Sigmoid colon (tissue), 7 donors: ENCODE measurements around the gene UMODL1. TPM values are rescaled to one million over a fixed set of nuclear protein-coding genes. Genes with fewer than 3 reads are reported as not detected.

Experiments used
- DNase-seq: peaks from one replicate; pipeline ENCODE4 v3.0.0-alpha.2; 2019
- H3K27ac ChIP-seq, 4 donors: fragments of 200-600 bp; sonication (generic); one replicate each; pipeline ENCODE4 v1.5.1; 2016 to 2019; ENCODE audit warnings: mild to moderate bottlenecking in 1 of 4
- H3K27me3 ChIP-seq, 3 donors: fragments of 200-600 bp; sonication (generic); one replicate each; pipeline ENCODE4 v1.5.1; 2019; ENCODE audit warnings: mild to moderate bottlenecking in 1 of 3
- H3K36me3 ChIP-seq, 4 donors: fragments of 200-600 bp; sonication (generic); one replicate each; pipeline ENCODE4 v1.5.1; 2016 to 2019
- H3K4me1 ChIP-seq, 4 donors: fragments of 200-600 bp; sonication (generic); one replicate each; pipeline ENCODE4 v1.5.1; 2017 to 2019
- H3K4me3 ChIP-seq, 4 donors: fragments of 200-600 bp; sonication (generic); one replicate each; pipeline ENCODE4 v1.5.1; 2017 to 2019; ENCODE audit warnings: mild to moderate bottlenecking in 2 of 4, moderate library complexity in 1 of 4
- H3K9me3 ChIP-seq, 4 donors: fragments of 200-600 bp in 3 of 4; sonication (generic) in 3 of 4; one replicate each; pipeline versions ENCODE4 v1.5.1 to v1.6.1; 2013 to 2019
- EP300 ChIP-seq, 4 donors: sonication (generic); formaldehyde crosslinking; IDR thresholded peaks; one replicate each; pipeline ENCODE4 v1.6.1; 2017; ENCODE audit warnings: antibody characterized with exemption in 4 of 4
- POLR2A ChIP-seq, 2 donors: fragments of 450-650 bp; IDR thresholded peaks; one replicate each; pipeline ENCODE4 v1.6.1; 2016; ENCODE audit warnings: antibody characterized with exemption in 2 of 2, mild to moderate bottlenecking in 2 of 2, moderate library complexity in 2 of 2
- POLR2AphosphoS5 ChIP-seq, 4 donors: sonication (generic); formaldehyde crosslinking; IDR thresholded peaks; one replicate each; pipeline ENCODE4 v1.6.1; 2017; ENCODE audit warnings: antibody characterized with exemption in 4 of 4
- WGBS, 2 donors: extraction: QIAGEN DNeasy Blood & Tissue Kit; methylation state at CpG; one replicate each; pipeline ENCODE4 v1.1.7; 2013; 5-methylcytosine and 5-hydroxymethylcytosine counted together
- intact Hi-C: fragments of 100-400 bp; cut with DNase I; formaldehyde crosslinking; loops from one replicate; pipeline ENCODE4 v1.15.1; 2023
- polyA plus RNA-seq, 3 donors: library from polyadenylated mRNA; stranded (reverse); fragments of 200-250 nt; gene quantifications; one replicate each; pipeline ENCODE4 v1.2.3, GENCODE V29; 2013
- total RNA-seq, 4 donors: library from RNA; depleted of rRNA; stranded (reverse); fragments of >200 nt; gene quantifications; one replicate each; pipeline ENCODE4 v1.1.0, GENCODE V29; 2016
- TF ChIP-seq, protein P1 (sequence below), 4 experiments: fragments of 450-650 bp in 3 of 4; fragments of 200-600 bp in 1 of 4; IDR thresholded peaks; one replicate each; pipeline ENCODE4 v1.5.1; 2016 to 2019; ENCODE audit warnings: antibody characterized with exemption in 4 of 4, mild to moderate bottlenecking in 3 of 4, moderate library complexity in 2 of 4
- donor health status: healthy with polysubstance abuse.
- donor health status: Bipolar disorder and iron deficiency.
- donor health status: healthy.

The UMODL1 gene
- total and polyA plus RNA-seq, 7 donors: 0.13 to 0.23 TPM; not detected in 5

DNA sequence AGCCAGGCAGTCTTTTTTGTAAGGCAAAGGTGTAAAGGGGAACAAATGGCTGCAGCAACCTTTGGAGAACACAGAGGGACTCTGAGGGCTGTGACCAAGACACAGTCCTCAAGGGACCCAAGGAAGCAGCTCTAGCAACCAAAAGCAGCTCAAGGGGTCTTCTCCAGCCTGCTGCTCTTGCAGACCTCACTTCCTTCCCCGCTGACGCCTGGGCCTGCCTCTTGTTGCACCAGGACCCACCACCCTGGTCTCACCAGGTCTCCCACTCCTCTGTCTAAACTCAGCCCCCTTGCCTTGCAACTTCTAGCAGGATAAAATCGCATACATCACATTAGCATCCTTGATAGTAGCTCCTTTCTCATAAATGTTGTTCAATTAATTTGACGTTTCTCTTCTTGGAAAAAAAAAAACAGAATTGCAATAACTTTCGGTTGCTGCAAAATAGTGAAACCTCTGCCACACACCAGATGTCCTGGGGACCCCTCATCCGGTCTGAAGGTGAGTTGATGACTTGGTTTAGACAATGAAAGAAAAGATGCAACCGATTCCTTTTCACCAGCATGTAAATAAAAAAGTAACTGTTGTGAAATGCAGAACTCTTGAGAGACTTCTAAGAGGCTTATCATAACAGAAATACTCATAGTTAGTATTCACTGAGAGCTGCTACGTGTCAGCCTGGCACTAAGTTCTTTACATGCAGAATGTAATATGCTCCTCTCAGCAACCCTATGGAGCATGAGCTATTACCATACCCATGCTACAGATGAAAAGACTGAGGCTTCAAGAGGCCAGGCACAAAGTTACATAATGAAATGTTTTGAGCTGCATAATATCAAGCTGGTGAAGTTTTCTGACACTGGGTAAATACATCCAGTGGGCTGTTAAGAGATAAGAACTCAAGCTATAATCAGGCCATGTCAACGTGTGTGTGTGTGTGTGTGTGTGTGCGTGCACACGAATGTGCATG is 58.5 kb downstream of the UMODL1 start:
- intact Hi-C loops: no loop called here
- no peak overlapping the region for H3K27ac ChIP-seq
- no peak for DNase-seq
- no peaks in the 10 kb centered on the region for H3K9me3 ChIP-seq
- 73 to 75% methylated on average over 11 of the region's 11 CpGs for WGBS, 2 donors
- H3K36me3 ChIP-seq: no peaks in the 10 kb centered on the region
- H3K4me3 ChIP-seq: no peak overlapping the region
- peaks cover 0 to 26% (median 18%) of the 10 kb centered on the region in 3 donors for H3K27me3 ChIP-seq
- H3K4me1 ChIP-seq: no peaks in the 10 kb centered on the region
- TF ChIP-seq, protein P1, sequence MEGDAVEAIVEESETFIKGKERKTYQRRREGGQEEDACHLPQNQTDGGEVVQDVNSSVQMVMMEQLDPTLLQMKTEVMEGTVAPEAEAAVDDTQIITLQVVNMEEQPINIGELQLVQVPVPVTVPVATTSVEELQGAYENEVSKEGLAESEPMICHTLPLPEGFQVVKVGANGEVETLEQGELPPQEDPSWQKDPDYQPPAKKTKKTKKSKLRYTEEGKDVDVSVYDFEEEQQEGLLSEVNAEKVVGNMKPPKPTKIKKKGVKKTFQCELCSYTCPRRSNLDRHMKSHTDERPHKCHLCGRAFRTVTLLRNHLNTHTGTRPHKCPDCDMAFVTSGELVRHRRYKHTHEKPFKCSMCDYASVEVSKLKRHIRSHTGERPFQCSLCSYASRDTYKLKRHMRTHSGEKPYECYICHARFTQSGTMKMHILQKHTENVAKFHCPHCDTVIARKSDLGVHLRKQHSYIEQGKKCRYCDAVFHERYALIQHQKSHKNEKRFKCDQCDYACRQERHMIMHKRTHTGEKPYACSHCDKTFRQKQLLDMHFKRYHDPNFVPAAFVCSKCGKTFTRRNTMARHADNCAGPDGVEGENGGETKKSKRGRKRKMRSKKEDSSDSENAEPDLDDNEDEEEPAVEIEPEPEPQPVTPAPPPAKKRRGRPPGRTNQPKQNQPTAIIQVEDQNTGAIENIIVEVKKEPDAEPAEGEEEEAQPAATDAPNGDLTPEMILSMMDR (IDR thresholded peaks at IDR 0.05): no peak
- TF ChIP-seq EP300 (IDR thresholded peaks at IDR 0.05): no peak
- TF ChIP-seq POLR2A (IDR thresholded peaks at IDR 0.05): no peak
- TF ChIP-seq POLR2AphosphoS5 (IDR thresholded peaks at IDR 0.05): no peak

DNA sequence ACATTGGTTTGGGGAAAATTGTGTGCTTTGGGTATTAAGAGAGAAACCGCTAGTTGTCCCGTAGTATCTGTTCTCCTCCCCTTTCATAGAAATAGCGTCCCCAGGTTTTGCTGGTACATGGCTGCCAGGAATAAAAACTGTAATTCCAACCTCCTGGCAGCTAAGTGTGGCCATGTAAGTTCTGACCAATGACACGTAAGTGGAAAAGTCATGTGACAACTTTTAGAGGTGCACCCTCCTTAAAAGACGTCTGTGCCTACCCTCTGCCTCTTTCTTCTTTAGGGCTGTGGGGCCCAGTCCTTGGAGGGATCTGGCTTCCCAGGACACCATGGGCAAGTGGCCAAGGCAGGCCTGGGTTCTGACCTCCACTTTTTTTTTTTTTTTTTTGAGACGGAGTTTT is 59.3 kb downstream of the UMODL1 start:
- Histone ChIP-seq H3K27me3 (peaks cover 0 to 17% (median 10%) of the 10 kb centered on the region in 3 donors), H3K4me1 (no peaks in the 10 kb centered on the region), H3K4me3 (no peak overlapping the region), H3K27ac (no peak overlapping the region), H3K9me3 (no peaks in the 10 kb centered on the region), H3K36me3 (no peaks in the 10 kb centered on the region)
- no peak for TF ChIP-seq POLR2AphosphoS5 (IDR thresholded peaks at IDR 0.05)
- TF ChIP-seq, protein P1 (IDR thresholded peaks at IDR 0.05): no peak
- TF ChIP-seq EP300 (IDR thresholded peaks at IDR 0.05): no peak
- TF ChIP-seq POLR2A (IDR thresholded peaks at IDR 0.05): no peak
- WGBS, 2 donors: 76 to 86% methylated on average over 6 of the region's 6 CpGs
- intact Hi-C loops: no loop called here
- no peak for DNase-seq

DNA sequence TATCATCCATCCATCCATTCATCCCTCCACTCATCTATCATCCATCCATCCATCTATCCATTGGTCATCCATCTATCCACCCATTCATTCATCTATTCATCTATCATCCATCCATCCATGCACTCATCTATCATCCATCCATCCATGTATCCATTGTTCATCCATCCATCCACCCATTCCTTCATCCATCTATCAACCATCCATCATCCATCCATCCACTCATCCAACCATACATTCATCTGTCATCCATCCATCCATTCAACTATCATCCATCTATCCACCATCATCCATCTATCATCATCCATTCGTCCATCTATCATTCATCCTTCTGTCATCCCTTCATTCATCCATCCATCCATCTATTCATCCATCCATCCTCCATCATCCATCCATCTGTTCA is 61.1 kb downstream of the UMODL1 start:
- Histone ChIP-seq H3K27me3 (peaks cover 0 to 5% (median 0%) of the 10 kb centered on the region in 3 donors), H3K9me3 (no peaks in the 10 kb centered on the region), H3K27ac (no peak overlapping the region), H3K4me3 (no peak overlapping the region), H3K36me3 (no peaks in the 10 kb centered on the region), H3K4me1 (no peaks in the 10 kb centered on the region)
- WGBS, 2 donors: 93 to 94% methylated on average over 1 of the region's 1 CpG
- no peak for DNase-seq
- intact Hi-C loops: no loop called here
- TF ChIP-seq, protein P1 (IDR thresholded peaks at IDR 0.05): no peak
- no peak for TF ChIP-seq POLR2A (IDR thresholded peaks at IDR 0.05)

DNA sequence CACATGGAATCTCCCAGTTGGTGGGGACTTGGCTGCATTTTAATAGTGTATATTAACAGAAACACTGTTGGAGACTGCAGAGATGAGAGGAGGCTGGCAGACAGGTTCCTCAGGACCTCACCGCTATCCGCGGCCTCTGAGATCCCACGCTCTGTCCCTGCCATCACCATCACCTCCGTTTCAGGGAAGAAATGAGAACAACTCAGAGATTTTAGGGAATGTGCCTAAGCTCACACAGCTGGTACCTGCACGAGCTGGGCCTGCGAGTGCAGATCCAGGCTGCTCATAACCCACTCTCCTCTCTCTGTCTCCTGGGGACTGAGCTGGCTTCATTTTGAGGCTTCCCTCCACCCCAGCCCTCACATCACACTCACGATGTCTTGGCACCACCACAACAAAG is 62.0 kb downstream of the UMODL1 start:
- no peak overlapping the region for H3K27ac ChIP-seq
- H3K4me1 ChIP-seq: no peaks in the 10 kb centered on the region
- no peaks in the 10 kb centered on the region for H3K36me3 ChIP-seq
- 90 to 91% methylated on average over 8 of the region's 8 CpGs for WGBS, 2 donors
- no peak for DNase-seq
- intact Hi-C loops: no loop called here
- TF ChIP-seq, protein P1 (IDR thresholded peaks at IDR 0.05): no peak
- TF ChIP-seq EP300 (IDR thresholded peaks at IDR 0.05) (no peak), POLR2A (IDR thresholded peaks at IDR 0.05) (no peak), POLR2AphosphoS5 (IDR thresholded peaks at IDR 0.05) (no peak)
- H3K27me3 ChIP-seq: peaks cover 0 to 5% (median 0%) of the 10 kb centered on the region in 3 donors
- H3K9me3 ChIP-seq: no peaks in the 10 kb centered on the region
- no peak overlapping the region for H3K4me3 ChIP-seq
